H4 (cell line): ENCODE measurements around the gene LSM3. TPM values are rescaled to one million over a fixed set of nuclear protein-coding genes. Genes with fewer than 3 reads are reported as not detected.
"Not testable (repeated sequence)": the region's sequence is repeated elsewhere in the genome, so short reads cannot be mapped to it uniquely, and the experiment has no call there.

Experiments used
- DNase-seq: peaks from one replicate; pipeline ENCODE4 v3.0.0-alpha.2; 2015; ENCODE audit warnings: low spot score
- total RNA-seq: library from RNA; depleted of rRNA; stranded (reverse); fragments of >200 nt; shearing (Covaris generic); gene quantifications from 2 replicates; pipeline ENCODE4 v1.2.3, GENCODE V29; 2014

The LSM3 gene
- total RNA-seq, 1 experiment from 2014 or later: 39.2 TPM

- no peak for DNase-seq
Observed at GRCh38 chr3:14221902-14222301, 43.3 kb downstream of the LSM3 start.

GRCh38 chr3:14222457-14222856 lies 43.8 kb downstream of the LSM3 start:
- no peak for DNase-seq

GRCh38 chr3:14222900-14223594 lies 44.4 kb downstream of the LSM3 start:
- DNase-seq: no peak

GRCh38 chr3:14223595-14223994 lies 45.0 kb downstream of the LSM3 start:
- DNase-seq: no peak

GRCh38 chr3:14224895-14225294 lies 46.3 kb downstream of the LSM3 start:
- peak; percentile 37 for DNase-seq

- DNase-seq: no peak
Observed at GRCh38 chr3:14225421-14225820, 46.8 kb downstream of the LSM3 start.

- not testable (repeated sequence) for DNase-seq
Observed at GRCh38 chr3:14226351-14226750, 47.7 kb downstream of the LSM3 start.

- no peak for DNase-seq
Observed at GRCh38 chr3:14227856-14228255, 49.2 kb downstream of the LSM3 start.

GRCh38 chr3:14228681-14229470 lies 50.3 kb downstream of the LSM3 start:
- no peak for DNase-seq

- not testable (repeated sequence) for DNase-seq
Observed at GRCh38 chr3:14229695-14230094, 51.1 kb downstream of the LSM3 start.

- DNase-seq: no peak
Observed at GRCh38 chr3:14230729-14231128, 52.1 kb downstream of the LSM3 start.

GRCh38 chr3:14231145-14231990 lies 52.8 kb downstream of the LSM3 start:
- no peak for DNase-seq

- no peak for DNase-seq
Observed at GRCh38 chr3:14231998-14232501, 53.4 kb downstream of the LSM3 start.

GRCh38 chr3:14234251-14235002 lies 55.8 kb downstream of the LSM3 start:
- no peak for DNase-seq

- no peak for DNase-seq
Observed at GRCh38 chr3:14235003-14235911, 56.6 kb downstream of the LSM3 start.

- DNase-seq: no peak
Observed at GRCh38 chr3:14235912-14236295, 57.3 kb downstream of the LSM3 start.

- no peak for DNase-seq
Observed at GRCh38 chr3:14236902-14237301, 58.3 kb downstream of the LSM3 start.

- DNase-seq: no peak
Observed at GRCh38 chr3:14237457-14237856, 58.8 kb downstream of the LSM3 start.

GRCh38 chr3:14238356-14238755 lies 59.7 kb downstream of the LSM3 start:
- no peak for DNase-seq

- no peak for DNase-seq
Observed at GRCh38 chr3:14238930-14239329, 60.3 kb downstream of the LSM3 start.
